HG03565 (cell line): ENCODE results near the gene HYAL3.
A peak's percentile ranks its signal among the peaks of the same experiment; 100 is the strongest.
"Not testable (repeated sequence)": the region's sequence is repeated elsewhere in the genome, so short reads cannot be mapped to it uniquely, and the experiment has no call there.

Experiments used
- ATAC-seq: cut with Tn5 transposase; IDR thresholded peaks from one replicate; pipeline ENCODE4 v1.9.1; 2021; ENCODE audit warnings: mild to moderate bottlenecking, moderate library complexity; ENCODE audit not compliant: unreplicated experiment

HYAL3 gene

GRCh38 chr3:50292159-50293078, 6.8 kb downstream of the HYAL3 start, which contains the start of gene IFRD2:
Gene IFRD2 (minus strand): TSS chr3:50292429. CDS start chr3:50292274, 155 bp downstream.
- peak; percentile 92 for ATAC-seq

GRCh38 chr3:50290161-50290641, 9.0 kb downstream of the HYAL3 start:
- no peak for ATAC-seq

- ATAC-seq = no peak
Measured at GRCh38 chr3:50289130-50289529, 10.1 kb downstream of the HYAL3 start.

- ATAC-seq = no peak
Measured at GRCh38 chr3:50288387-50289007, 10.7 kb downstream of the HYAL3 start.

- ATAC-seq = no peak
Measured at GRCh38 chr3:50287262-50287661, 11.9 kb downstream of the HYAL3 start.

- no peak for ATAC-seq
Measured at GRCh38 chr3:50286322-50287227, 12.6 kb downstream of the HYAL3 start.

GRCh38 chr3:50284121-50284520, 15.1 kb downstream of the HYAL3 start:
- ATAC-seq = not testable (repeated sequence)

GRCh38 chr3:50279255-50280016, 19.8 kb downstream of the HYAL3 start:
- ATAC-seq = no peak

GRCh38 chr3:50278880-50279224, 20.4 kb downstream of the HYAL3 start, which contains the start of gene LSMEM2:
Gene LSMEM2 (plus strand): TSS chr3:50279087. CDS start chr3:50279114, 27 bp downstream.
- no peak for ATAC-seq

- ATAC-seq = no peak
Measured at GRCh38 chr3:50278123-50278879, 20.9 kb downstream of the HYAL3 start.

- ATAC-seq = no peak
Measured at GRCh38 chr3:50276762-50277101, 22.5 kb downstream of the HYAL3 start.

- ATAC-seq = no peak
Measured at GRCh38 chr3:50275996-50276761, 23.0 kb downstream of the HYAL3 start.

- no peak for ATAC-seq
Measured at GRCh38 chr3:50275141-50275995, 23.8 kb downstream of the HYAL3 start.

- no peak for ATAC-seq
Measured at GRCh38 chr3:50274371-50275104, 24.7 kb downstream of the HYAL3 start.

GRCh38 chr3:50273689-50274065, 25.5 kb downstream of the HYAL3 start:
- ATAC-seq = no peak

GRCh38 chr3:50272911-50273688, 26.1 kb downstream of the HYAL3 start:
- peak; percentile 76 for ATAC-seq
